C1 segment of cervical spinal cord (tissue), 14 donors: Measurements from ENCODE around the gene STX7.
A peak's percentile ranks its signal among the peaks of the same experiment; 100 is the strongest.
"Not testable (repeated sequence)": the region's sequence is repeated elsewhere in the genome, so short reads cannot be mapped to it uniquely, and the experiment has no call there.

Experiments
- DNase-seq, 14 donors: peaks; one replicate each; lab custom pipeline; 2025; lab: John Stamatoyannopoulos, UW

STX7 gene, protein sequence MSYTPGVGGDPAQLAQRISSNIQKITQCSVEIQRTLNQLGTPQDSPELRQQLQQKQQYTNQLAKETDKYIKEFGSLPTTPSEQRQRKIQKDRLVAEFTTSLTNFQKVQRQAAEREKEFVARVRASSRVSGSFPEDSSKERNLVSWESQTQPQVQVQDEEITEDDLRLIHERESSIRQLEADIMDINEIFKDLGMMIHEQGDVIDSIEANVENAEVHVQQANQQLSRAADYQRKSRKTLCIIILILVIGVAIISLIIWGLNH

DNA sequence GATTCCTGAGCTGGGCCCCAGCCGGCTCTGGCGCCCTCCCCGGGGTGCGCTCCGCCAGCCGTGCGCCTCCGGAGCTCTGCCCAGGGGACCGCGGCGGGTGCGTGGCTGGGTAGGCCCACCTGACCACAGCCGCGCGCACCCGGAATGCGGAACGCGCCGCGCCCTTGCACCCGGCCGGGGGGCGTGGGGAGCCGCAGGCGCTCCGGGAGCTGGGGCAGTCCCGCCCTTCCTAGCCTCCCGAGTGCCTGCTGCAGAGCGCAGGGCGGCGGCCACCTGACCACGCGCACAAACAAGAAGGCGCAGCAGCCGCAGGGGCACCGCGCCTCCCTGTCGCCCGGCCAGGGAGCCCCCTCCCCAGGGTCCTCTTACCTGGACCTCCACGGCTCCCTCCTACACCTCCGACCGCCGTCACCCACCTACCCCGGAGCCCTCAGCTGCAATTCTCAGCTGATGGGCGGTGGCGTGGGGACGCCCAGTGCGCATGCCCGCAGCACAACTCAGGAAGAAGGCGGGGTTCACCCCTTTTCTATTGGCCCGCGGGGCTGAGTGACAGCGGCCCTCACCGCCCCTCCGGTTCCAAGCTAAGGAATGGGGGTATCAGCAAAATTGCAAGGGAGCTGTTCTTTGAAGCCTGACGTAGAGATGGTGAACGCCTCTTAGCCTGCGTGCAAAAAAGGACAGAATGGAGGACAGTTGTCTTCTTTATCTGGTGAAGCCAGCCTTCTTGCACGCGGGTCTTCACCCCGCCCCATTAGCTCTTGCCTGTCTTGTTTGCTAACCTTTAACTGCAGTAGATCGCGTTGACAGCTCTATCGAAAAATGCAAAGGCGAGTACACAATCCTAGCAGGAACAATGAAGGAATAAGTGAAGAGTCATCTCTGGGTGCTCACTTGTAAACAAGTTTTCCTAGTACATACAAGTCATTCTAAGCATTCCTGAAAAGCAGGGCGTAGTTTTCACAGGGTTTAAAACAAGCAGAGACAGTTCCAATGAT lies at the start of gene STX7:
Gene STX7 (minus strand): TSS at position 479 of the 995 bp plus-strand sequence. CDS start 9,586 bp downstream, outside the sequence.
- peak; percentile 45 to 97 (median 92) for DNase-seq

DNA sequence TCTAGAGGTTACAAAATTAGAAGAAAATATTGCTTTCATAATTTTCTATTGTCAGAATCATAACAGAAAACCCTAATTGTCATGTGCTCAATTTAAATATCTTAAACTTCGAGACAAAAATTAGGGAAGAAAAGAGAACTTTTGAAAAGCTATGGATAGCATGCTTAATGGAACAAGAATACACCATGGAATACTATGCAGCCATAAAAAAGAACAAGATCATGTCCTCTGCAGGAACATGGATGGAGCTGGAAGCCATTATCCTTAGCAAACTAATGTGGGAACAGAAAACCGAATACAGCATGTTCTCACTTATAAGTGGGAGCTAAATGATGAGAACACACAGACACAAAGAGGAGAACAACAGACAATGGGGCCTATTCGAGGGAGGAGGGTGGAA lies 47.2 kb upstream of the STX7 start:
- not testable (repeated sequence) for DNase-seq

DNA sequence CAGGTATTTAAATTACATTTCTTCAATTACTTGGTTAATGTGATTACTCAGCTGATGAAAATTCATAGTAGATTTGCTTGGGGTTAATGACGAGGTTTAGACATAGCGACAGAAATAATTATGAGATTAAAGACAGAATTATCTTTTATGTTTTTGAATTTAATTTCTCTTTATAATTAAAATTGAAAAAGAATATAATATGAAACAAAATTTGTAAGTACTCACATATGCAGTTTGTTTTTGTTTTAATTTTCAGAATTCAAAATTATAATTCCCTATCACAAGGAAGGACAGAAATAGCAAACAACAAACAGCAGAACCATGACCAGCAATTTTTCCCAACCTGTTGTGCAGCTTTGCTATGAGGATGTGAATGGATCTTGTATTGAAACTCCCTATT lies 39.5 kb upstream of the STX7 start, which contains the start of gene TAAR8:
Gene TAAR8 (plus strand): TSS at position 301 of the 400 bp plus-strand sequence. CDS start 21 bp downstream, at position 322.
- DNase-seq = no peak

DNA sequence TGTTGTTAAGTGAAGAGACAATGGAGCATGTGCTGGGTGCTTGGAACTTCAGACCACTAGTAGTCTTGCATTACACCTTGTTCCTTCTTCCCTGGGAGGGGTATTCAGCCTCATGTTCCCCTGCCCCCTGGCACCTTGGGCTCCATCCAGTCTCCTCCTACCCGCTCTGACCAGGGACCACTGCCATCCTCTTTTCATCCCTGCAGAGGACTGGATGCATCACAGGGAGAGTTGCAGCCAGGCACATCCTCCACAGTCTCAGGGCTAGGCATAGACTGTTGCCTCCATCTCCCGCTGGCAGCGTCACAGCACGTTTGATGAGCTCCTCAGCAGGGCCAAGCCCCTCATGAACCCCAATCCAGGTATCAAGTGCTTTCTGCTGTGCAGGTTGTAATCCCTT lies 38.3 kb upstream of the STX7 start:
- no peak for DNase-seq

DNA sequence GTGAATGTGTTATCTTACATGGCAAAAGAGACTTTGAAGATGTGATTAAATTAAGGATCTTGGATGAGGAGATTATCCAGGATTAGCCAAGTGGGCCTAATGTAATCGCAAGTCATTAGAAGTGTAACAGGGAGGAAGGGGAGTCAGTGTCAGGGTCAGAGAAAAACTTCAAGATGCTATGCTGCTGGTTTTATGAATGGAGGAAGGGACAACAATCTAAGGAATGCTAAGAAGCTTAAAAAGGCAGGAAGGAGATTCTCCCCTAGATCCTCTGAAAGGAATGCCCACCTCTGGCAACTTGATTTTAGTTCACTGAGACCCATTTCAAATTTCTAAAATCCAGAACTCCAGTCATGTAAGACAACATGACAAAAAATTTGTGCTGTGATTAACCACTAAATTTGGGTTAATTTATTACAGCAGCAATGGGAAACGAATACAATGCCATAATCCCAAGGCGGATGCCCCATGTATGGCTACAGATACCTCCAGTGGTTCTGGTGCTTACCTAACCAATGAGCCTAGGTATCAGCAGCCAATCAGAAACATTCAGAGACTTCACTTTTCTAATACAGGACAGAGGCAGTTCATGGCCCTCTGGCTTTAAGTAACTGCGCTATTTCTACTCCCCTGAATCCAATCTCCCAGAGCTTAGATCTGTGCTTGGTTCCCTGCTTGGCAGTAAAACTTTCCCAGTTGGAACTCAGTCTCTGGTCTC lies 36.0 kb upstream of the STX7 start:
- no peak for DNase-seq

DNA sequence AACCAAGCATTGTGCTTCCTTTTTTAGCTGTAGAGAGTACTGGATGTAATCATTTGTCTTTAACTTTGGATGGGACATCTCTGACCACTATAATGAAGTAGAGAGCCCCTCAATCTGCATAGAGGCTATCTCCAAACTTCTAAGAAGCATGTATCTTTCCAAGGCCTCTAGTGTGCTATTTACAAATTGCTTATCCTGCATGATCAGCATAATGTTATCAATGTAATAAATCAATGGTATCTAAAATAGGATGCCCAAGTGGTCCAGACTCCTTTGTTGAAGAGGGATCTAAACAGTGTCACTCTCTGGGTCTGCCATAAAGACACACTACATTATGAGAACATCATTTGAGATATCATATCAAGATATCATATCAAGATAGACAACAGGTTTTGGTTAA lies 31.9 kb upstream of the STX7 start:
- DNase-seq = no peak

DNA sequence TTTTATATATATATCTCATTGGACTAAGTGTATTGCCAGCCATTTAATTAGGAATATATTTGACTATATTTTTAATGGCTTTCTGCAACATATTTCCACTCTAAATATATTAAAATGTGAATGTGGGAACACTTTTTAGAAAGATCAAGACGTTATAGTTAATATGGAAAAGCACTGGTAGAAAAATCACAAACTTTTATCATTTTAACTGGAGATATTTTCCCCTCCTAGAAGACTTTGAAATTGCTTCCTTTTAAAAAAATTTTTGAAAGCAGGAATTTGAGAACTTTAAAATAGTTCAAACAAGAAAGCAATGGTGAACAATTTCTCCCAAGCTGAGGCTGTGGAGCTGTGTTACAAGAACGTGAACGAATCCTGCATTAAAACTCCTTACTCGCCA lies 25.1 kb upstream of the STX7 start, which contains the start of gene TAAR9:
Gene TAAR9 (plus strand): TSS at position 301 of the 400 bp plus-strand sequence. CDS start 13 bp downstream, at position 314.
- DNase-seq = no peak

DNA sequence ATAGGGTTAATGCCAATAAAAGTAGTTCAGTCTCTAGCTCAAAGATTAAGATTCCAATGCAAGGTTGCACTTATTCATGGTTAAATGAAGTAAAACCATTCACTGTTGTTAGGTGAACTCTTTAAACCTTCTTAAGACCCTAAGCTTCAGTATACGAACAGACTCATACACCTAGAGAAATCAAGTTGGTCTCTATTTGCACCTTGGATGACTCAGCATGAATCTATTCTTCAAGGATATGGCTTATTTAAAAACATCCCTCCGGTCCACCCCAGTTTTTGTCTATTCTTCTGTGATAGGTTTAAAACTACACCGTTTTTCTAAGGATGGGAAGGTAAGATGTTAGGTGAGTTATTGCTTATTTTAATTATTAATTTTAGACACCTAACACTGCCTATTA lies 24.2 kb upstream of the STX7 start:
- DNase-seq = no peak

DNA sequence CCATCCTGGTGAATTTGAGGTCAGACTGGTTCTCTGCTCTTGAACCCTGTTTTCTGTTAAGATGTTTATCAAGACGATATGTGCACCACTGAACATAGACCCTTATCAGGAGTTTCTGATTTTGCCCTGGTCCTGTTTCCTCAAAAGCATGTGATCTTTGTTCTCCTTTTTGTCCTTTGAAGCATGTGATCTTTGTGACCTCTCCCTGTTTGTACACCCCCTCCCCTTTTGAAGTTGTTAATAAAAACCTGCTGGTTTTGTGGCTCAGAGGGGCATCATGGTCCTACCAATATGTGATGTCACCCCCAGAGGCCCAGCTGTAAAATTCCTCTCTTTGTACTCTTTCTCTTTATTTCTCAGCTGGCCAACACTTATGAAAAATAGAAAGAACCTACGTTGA lies 21.6 kb upstream of the STX7 start:
- not testable (repeated sequence) for DNase-seq

DNA sequence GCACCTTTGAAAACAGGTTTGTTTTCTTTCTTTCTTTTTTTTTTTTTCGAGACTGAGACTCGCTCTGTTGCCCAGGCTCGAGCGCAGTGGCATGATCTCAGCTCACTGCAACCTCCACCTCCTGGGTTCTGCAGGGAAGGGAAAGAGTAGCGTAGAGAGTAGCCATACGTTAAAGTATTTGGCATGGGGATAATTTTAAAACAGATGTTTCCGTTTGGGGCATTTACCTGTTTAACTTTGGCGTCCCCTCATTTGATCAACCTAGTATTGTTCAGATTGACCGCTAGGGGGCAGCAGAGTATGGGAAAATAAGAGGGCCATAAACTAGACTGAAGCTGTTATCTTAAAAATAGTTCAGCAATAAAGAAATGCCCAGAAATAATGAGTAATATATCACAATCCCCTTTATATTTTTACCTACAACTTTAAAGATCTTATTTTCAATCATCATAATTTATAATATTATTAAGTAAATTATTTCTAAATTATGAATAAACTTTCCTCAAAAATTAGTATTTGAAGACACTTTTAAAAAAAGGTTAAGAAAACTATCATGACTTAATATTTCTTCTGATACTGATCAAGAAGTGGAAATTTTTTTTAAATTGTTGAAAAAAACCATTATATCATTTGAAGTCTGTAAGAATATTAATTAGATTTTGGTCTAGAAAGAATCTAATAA lies 17.5 kb upstream of the STX7 start:
- DNase-seq = peak in 8 of 14 donors; percentile 2 to 52 (median 16)

DNA sequence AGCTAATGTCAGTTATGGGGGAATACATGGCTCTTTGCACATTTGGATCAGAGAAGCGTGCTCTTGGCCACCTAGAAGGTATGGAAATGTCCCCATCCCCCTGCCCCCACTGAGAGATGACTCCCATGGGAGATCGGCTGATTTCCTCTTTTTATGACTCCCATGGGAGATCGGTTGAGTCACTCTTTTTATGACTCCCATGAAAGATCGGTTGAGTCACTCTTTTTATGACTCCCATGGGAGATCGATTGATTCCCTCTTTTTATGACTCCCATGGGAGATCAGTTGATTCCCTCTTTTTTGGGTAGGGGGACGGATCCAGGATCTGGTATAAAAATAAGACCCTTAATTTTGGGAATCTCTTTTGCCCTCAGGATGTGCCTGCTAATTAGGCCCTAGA lies 14.9 kb upstream of the STX7 start:
- DNase-seq = no peak

DNA sequence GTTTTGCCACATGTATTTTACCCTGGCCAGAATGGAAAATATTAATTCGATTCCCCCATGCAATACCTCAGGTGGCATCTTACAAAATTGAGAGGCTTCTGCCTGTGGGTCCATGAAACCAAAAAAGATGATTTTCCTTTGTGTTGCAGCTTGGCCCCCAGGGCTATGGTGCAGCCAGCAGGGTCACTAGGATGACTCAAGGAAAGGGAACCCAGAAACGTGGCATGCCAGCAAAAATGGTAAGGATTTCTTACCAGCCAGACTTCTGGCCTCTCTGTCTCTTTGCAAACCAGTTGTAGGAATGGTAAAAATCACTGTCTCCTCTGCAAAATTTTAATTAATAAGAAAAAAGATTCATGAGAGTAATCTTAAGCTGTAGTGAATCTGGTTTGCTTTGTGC lies 13.5 kb upstream of the STX7 start:
- DNase-seq = no peak

DNA sequence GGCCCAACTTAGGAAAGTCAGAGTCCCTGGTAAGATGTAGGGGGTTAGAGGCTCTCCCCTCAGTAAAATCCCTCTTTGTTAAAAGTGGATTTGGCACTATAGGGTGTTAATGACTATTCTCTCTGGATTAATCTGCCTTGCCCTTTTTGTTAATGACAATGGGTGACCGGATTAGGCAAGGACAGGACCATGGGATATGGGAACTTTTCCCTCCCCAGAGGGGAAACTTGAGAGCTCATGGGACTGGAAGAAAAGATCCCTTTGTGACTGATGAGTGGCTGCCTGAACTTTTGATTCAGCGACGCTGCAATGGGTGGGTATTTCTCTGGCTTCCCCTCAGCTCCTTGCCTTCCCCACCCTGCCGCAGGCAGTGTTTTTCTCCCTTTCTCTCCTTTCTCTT lies 12.9 kb upstream of the STX7 start:
- no peak for DNase-seq

DNA sequence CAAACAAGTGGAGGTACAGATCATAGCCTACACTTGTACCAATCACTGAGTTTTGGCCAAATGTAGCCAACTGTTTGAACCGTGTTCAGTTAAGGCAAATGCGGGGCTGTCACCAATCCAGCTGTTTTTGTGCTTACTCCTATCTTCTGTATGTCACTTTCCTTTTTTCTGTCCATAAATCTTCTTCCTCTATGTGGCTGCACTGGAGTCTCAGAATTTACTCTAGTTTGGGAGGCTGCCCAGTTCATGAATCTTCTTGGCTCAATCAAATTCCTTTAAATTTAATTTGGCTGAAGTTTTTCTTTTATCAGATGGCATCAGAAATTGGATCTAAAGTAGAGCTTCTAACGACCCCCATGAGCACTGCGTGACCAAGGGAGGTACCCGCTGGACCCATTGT lies 11.7 kb upstream of the STX7 start:
- no peak for DNase-seq

DNA sequence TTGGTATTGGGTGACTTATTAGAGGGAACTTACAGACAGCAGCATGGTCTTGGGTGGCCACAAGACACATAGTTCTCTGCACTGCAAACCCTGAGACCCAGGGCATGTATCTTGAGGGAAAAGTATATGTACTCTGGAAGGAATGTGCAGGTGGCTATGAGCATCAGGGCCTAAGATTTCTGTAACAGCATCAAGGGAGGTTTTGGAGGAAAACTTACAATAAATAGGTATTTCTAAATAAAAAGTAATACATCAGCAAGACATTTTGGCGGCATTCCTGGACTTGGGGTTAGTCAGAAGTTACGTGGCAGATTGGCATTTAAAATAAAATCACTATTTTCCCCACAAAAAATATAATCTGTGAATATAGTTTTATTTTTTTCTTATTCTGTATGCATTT lies 8.0 kb upstream of the STX7 start:
- no peak for DNase-seq

DNA sequence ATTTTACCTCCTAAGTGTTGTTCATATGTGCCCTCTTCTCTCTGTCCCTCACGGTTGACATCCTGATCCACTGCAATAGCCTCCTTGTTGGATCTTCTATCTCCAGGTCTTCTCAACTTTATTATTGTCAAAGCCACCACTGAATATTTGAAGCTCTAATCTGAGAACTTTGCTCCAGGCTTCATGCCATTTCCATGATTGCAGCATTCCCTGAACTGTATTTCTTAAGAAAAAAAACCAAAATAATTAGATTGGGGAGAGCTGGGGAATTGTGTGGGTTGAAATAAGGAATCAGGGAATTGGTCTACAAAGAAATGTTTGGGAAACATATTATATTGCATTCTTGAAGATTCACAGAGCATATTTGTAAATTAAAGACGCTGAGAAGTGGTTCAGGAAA lies 2.5 kb upstream of the STX7 start:
- DNase-seq = no peak

DNA sequence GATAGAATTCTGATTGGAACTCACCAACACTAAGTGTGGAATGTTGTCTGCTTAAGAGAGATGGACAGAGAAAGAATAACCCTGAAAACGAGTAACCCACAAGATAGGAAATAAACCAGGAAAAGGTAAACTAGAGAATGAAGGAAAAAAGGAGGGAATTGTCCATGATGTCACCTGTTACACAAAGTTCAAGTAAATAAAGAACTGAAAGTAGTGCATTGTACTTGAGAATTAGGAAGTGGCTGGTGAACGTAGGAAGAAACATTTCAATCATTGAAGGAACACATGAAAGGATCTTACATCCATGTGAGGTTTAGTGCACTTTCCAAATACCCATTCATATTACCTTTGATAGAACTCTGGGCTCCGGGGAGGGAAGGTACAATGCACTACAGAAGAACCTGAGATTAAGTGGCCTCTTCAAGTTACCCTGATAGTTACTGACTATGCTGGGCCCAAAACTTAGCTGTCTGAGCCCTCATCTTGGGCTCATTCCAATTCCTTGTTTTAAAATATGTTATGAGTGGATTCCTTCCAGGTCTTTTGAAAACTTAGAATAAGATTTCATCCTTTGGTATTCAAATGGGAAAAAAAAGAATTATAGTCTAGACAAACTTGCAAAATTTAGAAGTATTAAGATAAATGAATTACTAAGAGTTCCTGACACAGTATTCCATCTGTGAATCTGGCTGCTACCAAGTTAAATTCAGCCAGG lies 1.1 kb upstream of the STX7 start:
- DNase-seq = peak in 1 of 14 donors; percentile 52

DNA sequence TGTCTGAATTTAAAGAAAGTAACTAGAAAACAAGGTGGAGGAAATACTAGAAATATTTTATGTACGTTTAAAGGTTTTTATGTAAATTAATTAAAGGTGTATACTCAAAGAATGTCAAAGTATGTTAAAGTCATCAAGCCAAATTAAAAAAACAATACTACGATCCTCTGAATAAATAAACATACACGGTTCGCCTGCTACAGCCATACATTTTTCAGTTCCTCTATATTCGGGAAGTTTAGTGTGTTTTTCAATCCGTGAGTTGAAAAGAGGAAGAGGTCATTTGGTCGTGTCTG lies 626 bp downstream of the STX7 start:
- DNase-seq = no peak

DNA sequence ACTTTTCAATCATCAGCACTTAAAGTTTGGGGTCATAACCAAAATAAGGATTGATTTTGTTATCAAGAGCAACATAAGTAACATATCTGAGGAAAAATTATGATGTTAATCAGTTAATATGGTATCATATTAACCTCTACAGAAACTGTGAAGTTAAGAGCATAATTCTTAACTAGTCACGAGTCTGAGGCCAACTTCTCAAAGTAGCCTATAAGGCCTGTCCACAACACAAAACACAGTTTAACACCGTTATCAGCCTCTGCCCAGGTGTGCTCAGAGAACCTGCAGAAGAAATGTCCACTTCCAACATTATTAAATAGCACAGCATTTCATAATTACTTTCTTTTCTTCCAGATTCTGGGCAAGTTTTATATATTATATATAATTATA lies 1.1 kb downstream of the STX7 start:
- DNase-seq = no peak

DNA sequence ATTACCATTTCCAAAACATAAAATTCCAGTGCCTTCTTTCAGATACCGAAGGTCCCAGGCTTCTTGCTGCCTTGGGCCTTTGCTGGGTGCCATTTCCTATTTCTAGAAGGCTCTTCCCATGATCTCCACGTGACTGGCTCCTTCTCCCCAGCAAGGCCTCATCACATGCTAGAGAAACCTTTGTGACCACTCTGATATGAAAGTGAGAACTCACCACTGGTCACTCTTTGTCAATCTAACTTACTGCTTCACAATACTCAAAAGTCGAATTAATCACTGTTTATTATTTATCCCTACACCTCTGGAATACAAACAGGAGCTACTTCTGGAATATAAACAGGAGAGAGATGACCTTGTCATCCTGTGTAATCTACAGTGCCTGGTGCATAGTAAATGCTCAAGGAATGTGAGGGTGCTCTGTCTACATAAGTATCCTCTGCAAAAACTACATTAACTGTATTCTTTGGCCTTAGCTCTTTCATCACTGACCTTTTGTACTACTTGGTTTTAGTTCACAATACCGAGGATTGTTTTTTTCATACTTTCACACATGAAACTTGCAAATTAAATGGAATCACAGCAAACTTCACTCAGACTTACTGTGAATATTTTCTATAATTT lies 1.6 kb downstream of the STX7 start:
- DNase-seq = peak in 1 of 14 donors; percentile 13
